D341Med (cell line): ENCODE results near the gene PCDHGA8.
A peak's percentile ranks its signal among the peaks of the same experiment; 100 is the strongest.
"Not testable (repeated sequence)": the region's sequence is repeated elsewhere in the genome, so short reads cannot be mapped to it uniquely, and the experiment has no call there.

Experiments
- DNase-seq: peaks from one replicate; pipeline ENCODE4 v3.0.0; 2012; ENCODE audit warnings: low spot score

PCDHGA8 gene

GRCh38 chr5:141392429-141393198 lies at the start of gene PCDHGA8:
Gene PCDHGA8, plus strand, starts transcription at chr5:141392633. Its CDS starts 181 bp downstream, at chr5:141392814.
- DNase-seq, result no peak

- DNase-seq, result no peak
Observed at GRCh38 chr5:141342773-141343172, 49.7 kb upstream of the PCDHGA8 start.

GRCh38 chr5:141343242-141343952 lies 49.0 kb upstream of the PCDHGA8 start, which contains the start of gene PCDHGA3:
Gene PCDHGA3, plus strand, starts transcription at chr5:141343829. Its CDS starts 205 bp downstream, at chr5:141344034.
- DNase-seq, result no peak

- DNase-seq, result no peak
Observed at GRCh38 chr5:141343953-141344463, 48.4 kb upstream of the PCDHGA8 start.

- DNase-seq, result no peak
Observed at GRCh38 chr5:141345327-141345726, 47.1 kb upstream of the PCDHGA8 start.

GRCh38 chr5:141346017-141346416 lies 46.4 kb upstream of the PCDHGA8 start:
- DNase-seq, result not testable (repeated sequence)

GRCh38 chr5:141349917-141350619 lies 42.4 kb upstream of the PCDHGA8 start, which contains the start of gene PCDHGB1:
Gene PCDHGB1, plus strand, starts transcription at chr5:141350099. Its CDS starts 162 bp downstream, at chr5:141350261.
- DNase-seq, result peak; percentile 72

- DNase-seq, result no peak
Observed at GRCh38 chr5:141351591-141351990, 40.8 kb upstream of the PCDHGA8 start.

GRCh38 chr5:141354900-141355469 lies 37.4 kb upstream of the PCDHGA8 start, which contains the start of gene PCDHGA4:
Gene PCDHGA4, plus strand, starts transcription at chr5:141355021. Its CDS starts 87 bp downstream, at chr5:141355108.
- DNase-seq, result no peak

GRCh38 chr5:141355641-141356040 lies 36.8 kb upstream of the PCDHGA8 start:
- DNase-seq, result no peak

GRCh38 chr5:141356133-141356532 lies 36.3 kb upstream of the PCDHGA8 start:
- DNase-seq, result no peak

- no peak for DNase-seq
Observed at GRCh38 chr5:141356950-141357349, 35.5 kb upstream of the PCDHGA8 start.

- no peak for DNase-seq
Observed at GRCh38 chr5:141359790-141360426, 32.5 kb upstream of the PCDHGA8 start, which contains the start of gene PCDHGB2. Gene PCDHGB2, plus strand, starts transcription at chr5:141359994. Its CDS starts 142 bp downstream, at chr5:141360136.

GRCh38 chr5:141360685-141361084 lies 31.7 kb upstream of the PCDHGA8 start:
- no peak for DNase-seq

- no peak for DNase-seq
Observed at GRCh38 chr5:141362719-141363118, 29.7 kb upstream of the PCDHGA8 start.

- no peak for DNase-seq
Observed at GRCh38 chr5:141363952-141364660, 28.3 kb upstream of the PCDHGA8 start, which contains the start of gene PCDHGA5. Gene PCDHGA5, plus strand, starts transcription at chr5:141364162. Its CDS starts 169 bp downstream, at chr5:141364331.

- no peak for DNase-seq
Observed at GRCh38 chr5:141366016-141366896, 26.2 kb upstream of the PCDHGA8 start.

GRCh38 chr5:141369994-141370848 lies 22.2 kb upstream of the PCDHGA8 start, which contains the start of gene PCDHGB3:
Gene PCDHGB3, plus strand, starts transcription at chr5:141370242. Its CDS starts 153 bp downstream, at chr5:141370395.
- no peak for DNase-seq
